ENCODE results near the gene UBASH3B.

The UBASH3B gene

DNA sequence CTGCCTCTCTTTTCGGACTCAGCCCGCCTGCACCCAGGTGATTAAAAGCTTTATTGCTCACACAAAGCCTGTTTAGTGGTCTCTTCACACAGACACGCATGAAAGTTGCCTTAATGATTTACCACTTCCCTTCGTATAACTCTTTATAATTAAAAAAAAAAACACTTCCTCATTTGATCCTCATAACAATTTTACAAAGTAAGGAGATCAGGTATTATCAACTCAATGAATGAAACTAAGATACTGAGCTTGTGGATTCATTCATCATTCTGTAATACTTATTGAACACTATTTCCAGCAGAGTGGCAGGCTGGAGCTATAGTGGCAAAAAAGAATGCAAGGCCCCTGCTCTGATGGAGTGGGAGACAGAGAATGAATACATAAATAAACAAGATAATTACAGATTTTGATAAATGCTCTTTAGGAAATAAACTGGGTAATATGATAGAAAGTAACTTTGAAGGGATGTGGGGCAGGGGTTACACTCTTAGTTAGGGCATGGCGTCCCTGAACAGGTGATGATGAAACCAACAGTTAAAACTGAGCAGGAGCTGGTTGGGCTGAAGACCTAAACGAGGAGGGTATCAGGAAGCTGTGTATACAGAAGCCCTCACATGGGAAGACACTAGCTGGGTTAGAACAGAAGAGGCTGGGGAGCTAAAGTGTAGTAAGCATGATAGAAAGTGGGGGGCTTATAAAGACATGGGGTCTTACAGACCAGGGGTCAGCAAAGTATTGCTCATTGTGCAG is 177.4 kb downstream of the UBASH3B start:
- no peak overlapping the region for H3K27ac ChIP-seq
- CTCF ChIA-PET, result interaction anchor here (0.6 to 1.2 kb wide), 5 partner anchors 18 to 996 kb away, joined by 3 to 5 read pairs (median 4); no protein-coding TSS in a partner anchor
- no peak for DNase-seq (ENCODE audit: low spot score)
- POLR2A ChIA-PET (ENCODE audit: low non-redundant PET), result interaction anchor here (0.6 kb wide), 1 partner anchor 9 kb away, joined by 5 read pairs; no protein-coding TSS in a partner anchor
- TF ChIP-seq CTCF (conservative IDR thresholded peaks at IDR 0.05; ENCODE audit: low read depth), result no peak

DNA sequence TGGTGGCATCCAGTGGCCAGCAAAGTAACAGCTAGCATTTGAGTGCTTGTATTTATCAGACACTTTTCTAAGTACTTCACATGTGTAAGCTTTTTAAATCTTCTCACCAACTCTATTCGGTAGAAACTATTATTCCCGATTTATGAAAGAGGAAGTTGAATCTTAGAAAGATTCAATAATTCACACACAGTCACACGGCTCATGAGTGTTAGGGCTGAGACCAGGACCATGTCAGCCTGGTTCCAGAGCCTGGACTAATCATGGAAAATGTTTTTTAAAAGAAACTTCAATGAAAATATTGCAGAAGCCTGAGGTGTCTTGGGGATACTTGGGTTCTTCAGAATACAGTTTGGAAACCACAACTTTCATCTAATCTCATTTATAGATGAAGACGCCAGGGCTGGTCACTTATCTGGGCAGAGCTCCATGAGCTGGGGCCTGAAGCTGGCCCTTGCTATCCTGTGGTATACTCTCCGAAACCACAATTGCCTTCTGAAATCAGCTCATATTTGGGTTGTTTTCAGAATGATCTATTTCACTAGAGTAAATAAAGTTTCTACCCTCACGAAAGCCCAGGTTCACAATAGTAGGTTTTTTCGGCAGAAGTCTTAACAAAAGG is 178.4 kb downstream of the UBASH3B start:
- TF ChIP-seq CTCF (conservative IDR thresholded peaks at IDR 0.05; ENCODE audit: low read depth), result no peak
- H3K27ac ChIP-seq, result no peak overlapping the region
- ChIA-PET POLR2A (ENCODE audit: low non-redundant PET) (no interaction called here), CTCF (interaction anchor here (0.9 kb wide), 1 partner anchor 19 kb away, joined by 4 read pairs; no protein-coding TSS in a partner anchor)
- DNase-seq (ENCODE audit: low spot score), result no peak

GRCh38 chr11:122836916-122837315 is 181.4 kb downstream of the UBASH3B start:
- ChIA-PET POLR2A (ENCODE audit: low non-redundant PET) (no interaction called here), CTCF (no interaction called here)
- DNase-seq (ENCODE audit: low spot score), result no peak
- TF ChIP-seq CTCF (conservative IDR thresholded peaks at IDR 0.05; ENCODE audit: low read depth), result no peak
- H3K27ac ChIP-seq, result no peak overlapping the region

- CTCF ChIA-PET, result no interaction called here
- no peak for TF ChIP-seq CTCF (conservative IDR thresholded peaks at IDR 0.05; ENCODE audit: low read depth)
- H3K27ac ChIP-seq, result no peak overlapping the region
- POLR2A ChIA-PET (ENCODE audit: low non-redundant PET), result no interaction called here
- DNase-seq (ENCODE audit: low spot score), result no peak
Observed at GRCh38 chr11:122837528-122838346, 182.2 kb downstream of the UBASH3B start.

- POLR2A ChIA-PET (ENCODE audit: low non-redundant PET), result no interaction called here
- CTCF ChIA-PET, result interaction anchor here (1.3 kb wide), 1 partner anchor 19 kb away, joined by 3 read pairs; no protein-coding TSS in a partner anchor
Observed at GRCh38 chr11:122843281-122844141, 188.0 kb downstream of the UBASH3B start.

More at GRCh38 chr11:122843281-122844141, 188.0 kb downstream of the UBASH3B start:
- H3K27ac ChIP-seq, result no peak overlapping the region
- DNase-seq (ENCODE audit: low spot score), result no peak
- no peak for TF ChIP-seq CTCF (conservative IDR thresholded peaks at IDR 0.05; ENCODE audit: low read depth)
